Heart right ventricle (tissue), 16 donors: ENCODE measurements around the gene ADK. TPM values are rescaled to one million over a fixed set of nuclear protein-coding genes. Genes with fewer than 3 reads are reported as not detected.

Experiments
- ATAC-seq, 8 donors: fragments of 200-7000 bp; cut with Tn5 transposase; one replicate each; pipeline ENCODE4 v1.9.1; 2020; ENCODE audit warnings: mild to moderate bottlenecking in 8 of 8, moderate library complexity in 8 of 8, moderate number of reproducible peaks in 1 of 8
- DNase-seq, 2 donors: peaks; one replicate each; pipeline ENCODE4 v3.0.0-alpha.2; 2020
- H3K27ac ChIP-seq, 10 donors: fragments of 200-600 bp; sonication (generic) in 2 of 10; one replicate each; pipeline versions ENCODE4 v1.5.0 to v1.8.0; 2020 to 2022; ENCODE audit warnings: mild to moderate bottlenecking in 3 of 10
- H3K27me3 ChIP-seq, 7 donors: fragments of 200-600 bp; one replicate each; pipeline ENCODE4 v1.8.0; 2021 to 2022; ENCODE audit warnings: mild to moderate bottlenecking in 2 of 7
- H3K36me3 ChIP-seq, 9 donors: fragments of 200-600 bp; sonication (generic) in 1 of 9; one replicate each; pipeline versions ENCODE4 v1.5.0 to v1.8.0; 2020 to 2022; ENCODE audit warnings: mild to moderate bottlenecking in 2 of 9
- H3K4me1 ChIP-seq, 9 donors: fragments of 200-600 bp; sonication (generic) in 1 of 9; one replicate each; pipeline versions ENCODE4 v1.5.0 to v1.8.0; 2020 to 2022; ENCODE audit warnings: mild to moderate bottlenecking in 4 of 9
- H3K4me3 ChIP-seq, 10 donors: fragments of 200-600 bp; sonication (generic) in 2 of 10; one replicate each; pipeline versions ENCODE4 v1.5.0 to v1.8.0; 2020 to 2022; ENCODE audit warnings: mild to moderate bottlenecking in 7 of 10, moderate library complexity in 2 of 10
- H3K9me3 ChIP-seq, 11 donors: fragments of 200-600 bp in 10 of 11; sonication (generic) in 2 of 11; one replicate each; pipeline versions ENCODE4 v1.5.0 to v1.8.0; 2013 to 2022; ENCODE audit warnings: mild to moderate bottlenecking in 2 of 11, control low read depth in 1 of 11, moderate library complexity in 1 of 11
- CTCF ChIP-seq, 9 donors: fragments of 200-600 bp; sonication (generic) in 2 of 9; IDR thresholded peaks; one replicate each; pipeline versions ENCODE4 v1.5.0 to v1.8.0; 2021 to 2022; ENCODE audit warnings: antibody characterized with exemption in 9 of 9, mild to moderate bottlenecking in 5 of 9, moderate library complexity in 1 of 9
- WGBS, 2 donors: extraction: QIAGEN DNeasy Blood & Tissue Kit; methylation state at CpG; one replicate each; pipeline ENCODE4 v1.1.7; 2013; ENCODE audit warnings: inconsistent platforms in 1 of 2; 5-methylcytosine and 5-hydroxymethylcytosine counted together
- intact Hi-C, 10 donors: fragments of 100-400 bp; cut with DNase I; formaldehyde crosslinking; loops; one replicate each; pipeline versions ENCODE4 v1.11.1 to v1.14.2; 2022
- polyA plus RNA-seq, 2 donors: library from polyadenylated mRNA; stranded (reverse); fragments of 200-250 nt; gene quantifications; one replicate each; pipeline ENCODE4 v1.2.3, GENCODE V29; 2013
- total RNA-seq, 10 donors: library from RNA; stranded (reverse); fragmentation: NEBNext Ultra II Directional in 3 of 10; extraction: Animal tissue kit (Norgen Biotek cat#: 25700) in 3 of 10; gene quantifications; one replicate each; pipeline versions ENCODE4 v1.2.1 to v1.2.4, GENCODE V29; 2021 to 2023
- donor health status: Arrhythmogenic right ventricular cardiomyopathy.
- donor health status: ischemic (EF 13 %, LVEDD 7.1; RV severe dilation, severe dysfunction).
- donor health status: healthy with polysubstance abuse.
- donor health status: DM: no; HTN: yes; CAD: no.
- donor health status: DM: no; HTN: no; CAD: no.
- donor health status: ischemic (EF 25% LVEDD 6.9; RV normal size, moderate dysfunction).
- donor health status: ischemic (EF 25% LVEDD 5.7; RV mildly dilated, moderate dysfunction).
- donor health status: healthy.
- donor health status: DM: yes; HTN: yes; CAD: no.
- donor health status: Ischemic cardiomyopathy.
- donor health status: ischemic (EF 35%, LVEDD 5.7; RV mildly dilated, moderate dysfunction).
- donor health status: nonischemic (EF 11% LVEDD 7.7; RV severe dilation, severe dysfunction).
- donor health status: DM: yes; HTN: yes; CAD: no.
- donor health status: PGD.
- donor health status: ischemic (EF 29% LVEDD 5.4; RV normal size, mild dysfunction).
- donor health status: nonischemic (EF 23%, LVEDD 6.1; RV moderate dilation, normal function).

The ADK gene
- total and polyA plus RNA-seq, 12 donors = 13.0 to 50.0 (median 39.1) TPM

- ATAC-seq = no peak
These were observed 599.8 kb downstream of the ADK start for GRCh38 chr10:74750848-74751274.

GRCh38 chr10:74752371-74753040, 601.5 kb downstream of the ADK start:
- DNase-seq = no peak
- WGBS, 2 donors = 91 to 93% methylated on average over 6 of the region's 6 CpGs
- Histone ChIP-seq H3K9me3 (no peaks in the 10 kb centered on the region), H3K36me3 (no peaks in the 10 kb centered on the region), H3K4me3 (no peak overlapping the region), H3K27ac (no peak overlapping the region), H3K27me3 (no peaks in the 10 kb centered on the region), H3K4me1 (peaks cover 0 to 10% (median 0%) of the 10 kb centered on the region in 9 donors)
- intact Hi-C loops = loop anchor here in 1 of 10 donors (10.0 kb wide), 1 partner anchor 132 kb away; no protein-coding TSS in a partner anchor
- TF ChIP-seq CTCF (IDR thresholded peaks at IDR 0.05) = no peak
- no peak for ATAC-seq

More at GRCh38 chr10:74750848-74751274, 599.8 kb downstream of the ADK start:
- no peak for DNase-seq
- no peak for TF ChIP-seq CTCF (IDR thresholded peaks at IDR 0.05)
- no peaks in the 10 kb centered on the region for H3K27me3 ChIP-seq
- no peaks in the 10 kb centered on the region for H3K36me3 ChIP-seq
- WGBS, 2 donors = 86 to 88% methylated on average over 6 of the region's 6 CpGs
- no peaks in the 10 kb centered on the region for H3K9me3 ChIP-seq
- H3K27ac ChIP-seq = no peak overlapping the region
- peaks cover 0 to 10% (median 0%) of the 10 kb centered on the region in 9 donors for H3K4me1 ChIP-seq
- intact Hi-C loops = loop anchor here in 1 of 10 donors (10.0 kb wide), 1 partner anchor 134 kb away; no protein-coding TSS in a partner anchor
- H3K4me3 ChIP-seq = no peak overlapping the region

- Histone ChIP-seq H3K27me3 (no peaks in the 10 kb centered on the region), H3K27ac (no peak overlapping the region), H3K9me3 (no peaks in the 10 kb centered on the region), H3K36me3 (no peaks in the 10 kb centered on the region), H3K4me1 (peaks cover 0 to 10% (median 0%) of the 10 kb centered on the region in 9 donors), H3K4me3 (no peak overlapping the region)
- intact Hi-C loops = loop anchor here in 1 of 10 donors (10.0 kb wide), 1 partner anchor 131 kb away; no protein-coding TSS in a partner anchor
- no peak for TF ChIP-seq CTCF (IDR thresholded peaks at IDR 0.05)
- DNase-seq (no peak), ATAC-seq (no peak)
- WGBS, 2 donors = 73 to 81% methylated on average over 17 of the region's 17 CpGs
These were observed 602.6 kb downstream of the ADK start for GRCh38 chr10:74753442-74754211.

- intact Hi-C loops = loop anchor here in 1 of 10 donors (10.0 kb wide), 1 partner anchor 130 kb away; no protein-coding TSS in a partner anchor
- ATAC-seq = peak in 1 of 8 donors; percentile 35
These were observed 603.4 kb downstream of the ADK start for GRCh38 chr10:74754381-74754821.

More at GRCh38 chr10:74754381-74754821, 603.4 kb downstream of the ADK start:
- DNase-seq = no peak
- Histone ChIP-seq H3K4me1 (peaks cover 0 to 10% (median 0%) of the 10 kb centered on the region in 9 donors), H3K4me3 (no peak overlapping the region), H3K27ac (no peak overlapping the region), H3K9me3 (no peaks in the 10 kb centered on the region), H3K27me3 (no peaks in the 10 kb centered on the region), H3K36me3 (no peaks in the 10 kb centered on the region)
- 76% methylated on average over 8 of the region's 8 CpGs for WGBS, 2 donors
- no peak for TF ChIP-seq CTCF (IDR thresholded peaks at IDR 0.05)
